ENCODE results near the gene RUNX2.

GRCh38 chr6:45654673-45655072 is 326.5 kb downstream of the RUNX2 start:
- TF ChIP-seq, protein P1, sequence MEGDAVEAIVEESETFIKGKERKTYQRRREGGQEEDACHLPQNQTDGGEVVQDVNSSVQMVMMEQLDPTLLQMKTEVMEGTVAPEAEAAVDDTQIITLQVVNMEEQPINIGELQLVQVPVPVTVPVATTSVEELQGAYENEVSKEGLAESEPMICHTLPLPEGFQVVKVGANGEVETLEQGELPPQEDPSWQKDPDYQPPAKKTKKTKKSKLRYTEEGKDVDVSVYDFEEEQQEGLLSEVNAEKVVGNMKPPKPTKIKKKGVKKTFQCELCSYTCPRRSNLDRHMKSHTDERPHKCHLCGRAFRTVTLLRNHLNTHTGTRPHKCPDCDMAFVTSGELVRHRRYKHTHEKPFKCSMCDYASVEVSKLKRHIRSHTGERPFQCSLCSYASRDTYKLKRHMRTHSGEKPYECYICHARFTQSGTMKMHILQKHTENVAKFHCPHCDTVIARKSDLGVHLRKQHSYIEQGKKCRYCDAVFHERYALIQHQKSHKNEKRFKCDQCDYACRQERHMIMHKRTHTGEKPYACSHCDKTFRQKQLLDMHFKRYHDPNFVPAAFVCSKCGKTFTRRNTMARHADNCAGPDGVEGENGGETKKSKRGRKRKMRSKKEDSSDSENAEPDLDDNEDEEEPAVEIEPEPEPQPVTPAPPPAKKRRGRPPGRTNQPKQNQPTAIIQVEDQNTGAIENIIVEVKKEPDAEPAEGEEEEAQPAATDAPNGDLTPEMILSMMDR (conservative IDR thresholded peaks at IDR 0.05), result no peak
- no peak for TF ChIP-seq ZFX (IDR thresholded peaks at IDR 0.05)

All from C4-2B (cell line).